Panc1 (cell line): ENCODE data around the gene TMED6.

Experiments
- POLR2AphosphoS5 ChIP-seq: IDR thresholded peaks from 2 replicates; pipeline ENCODE4 v1.6.1; 2012; ENCODE audit warnings: mild to moderate bottlenecking, low read depth, low read length, moderate library complexity
- REST ChIP-seq, 2 experiments: IDR thresholded peaks; 2 replicates each; pipeline ENCODE4 v1.6.1; 2011 to 2012; ENCODE audit warnings: low read depth in 2 of 2, control low read depth in 1 of 2, low read length in 1 of 2, mild to moderate bottlenecking in 1 of 2, moderate library complexity in 1 of 2; ENCODE audit not compliant: insufficient read depth in 1 of 2
- SIN3A ChIP-seq: IDR thresholded peaks from 2 replicates; pipeline ENCODE4 v1.6.1; 2012; ENCODE audit warnings: low read depth, mild to moderate bottlenecking, low read length, moderate library complexity, borderline replicate concordance; ENCODE audit not compliant: insufficient read depth
- TF ChIP-seq, protein P1 (sequence below): fragments of 450-650 bp; IDR thresholded peaks from 2 replicates; pipeline ENCODE4 v1.5.1; 2017; ENCODE audit warnings: mild to moderate bottlenecking

DNA sequence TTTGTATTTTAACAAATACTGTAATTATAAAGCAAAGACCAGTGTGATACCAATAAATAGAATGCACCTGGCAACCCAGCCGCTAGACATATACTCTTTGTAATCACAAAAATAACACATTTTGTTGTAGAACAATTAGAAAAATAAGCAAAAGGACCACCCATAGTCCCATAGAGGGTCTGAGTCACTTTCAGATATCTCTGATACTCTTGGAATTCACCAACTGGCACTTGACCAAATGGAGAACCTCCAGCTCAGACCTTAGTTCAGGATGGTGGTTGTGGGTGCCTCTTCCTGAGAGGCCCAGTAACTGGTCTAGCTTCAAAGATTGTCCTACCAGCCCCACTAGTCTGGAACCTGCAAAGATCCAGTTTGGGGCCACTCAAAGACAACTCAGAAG lies 35.0 kb upstream of the TMED6 start:
- TF ChIP-seq POLR2AphosphoS5 (no peak), REST (IDR thresholded peaks at IDR 0.05; ENCODE audit: insufficient read depth in 1 of 2, low read depth in 2 of 2, low read length in 1 of 2) (no peak), SIN3A (no peak)
- TF ChIP-seq, protein P1, sequence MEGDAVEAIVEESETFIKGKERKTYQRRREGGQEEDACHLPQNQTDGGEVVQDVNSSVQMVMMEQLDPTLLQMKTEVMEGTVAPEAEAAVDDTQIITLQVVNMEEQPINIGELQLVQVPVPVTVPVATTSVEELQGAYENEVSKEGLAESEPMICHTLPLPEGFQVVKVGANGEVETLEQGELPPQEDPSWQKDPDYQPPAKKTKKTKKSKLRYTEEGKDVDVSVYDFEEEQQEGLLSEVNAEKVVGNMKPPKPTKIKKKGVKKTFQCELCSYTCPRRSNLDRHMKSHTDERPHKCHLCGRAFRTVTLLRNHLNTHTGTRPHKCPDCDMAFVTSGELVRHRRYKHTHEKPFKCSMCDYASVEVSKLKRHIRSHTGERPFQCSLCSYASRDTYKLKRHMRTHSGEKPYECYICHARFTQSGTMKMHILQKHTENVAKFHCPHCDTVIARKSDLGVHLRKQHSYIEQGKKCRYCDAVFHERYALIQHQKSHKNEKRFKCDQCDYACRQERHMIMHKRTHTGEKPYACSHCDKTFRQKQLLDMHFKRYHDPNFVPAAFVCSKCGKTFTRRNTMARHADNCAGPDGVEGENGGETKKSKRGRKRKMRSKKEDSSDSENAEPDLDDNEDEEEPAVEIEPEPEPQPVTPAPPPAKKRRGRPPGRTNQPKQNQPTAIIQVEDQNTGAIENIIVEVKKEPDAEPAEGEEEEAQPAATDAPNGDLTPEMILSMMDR = no peak
